Thoracic aorta (tissue), 2 donors: ENCODE data around the gene RHEX. TPM values are rescaled to one million over a fixed set of nuclear protein-coding genes. Genes with fewer than 3 reads are reported as not detected.

Experiments
- ATAC-seq: fragments of 150-250 bp; one replicate; pipeline ENCODE4 v1.8.0; 2017; ENCODE audit warnings: low read depth; ENCODE audit not compliant: insufficient number of reproducible peaks, low FRiP score
- DNase-seq: peaks from one replicate; pipeline ENCODE4 v3.0.0-alpha.2; 2020; ENCODE audit warnings: low spot score
- H3K27ac ChIP-seq, 2 donors: fragments of 200-600 bp; sonication (generic); 1 replicate in 1 of 2; 2 replicates in 1 of 2; pipeline ENCODE4 v1.5.1; 2016; ENCODE audit warnings: mild to moderate bottlenecking in 2 of 2, moderate library complexity in 2 of 2
- H3K27me3 ChIP-seq: fragments of 200-600 bp; sonication (generic); replicated peaks from 2 replicates; pipeline ENCODE4 v1.6.0; 2016; ENCODE audit warnings: mild to moderate bottlenecking; ENCODE audit not compliant: insufficient read depth
- H3K36me3 ChIP-seq: fragments of 200-600 bp; sonication (generic); one replicate; pipeline ENCODE4 v1.5.1; 2016
- H3K4me1 ChIP-seq, 2 donors: fragments of 200-600 bp; sonication (generic); 1 replicate in 1 of 2; 2 replicates in 1 of 2; pipeline versions ENCODE4 v1.5.1 to v1.6.0; 2016; ENCODE audit warnings: low read depth in 2 of 2, mild to moderate bottlenecking in 1 of 2; ENCODE audit not compliant: control insufficient read depth in 1 of 2
- H3K4me3 ChIP-seq: fragments of 200-600 bp; sonication (generic); 2 replicates; pipeline ENCODE4 v1.5.1; 2016; ENCODE audit warnings: mild to moderate bottlenecking
- H3K9me3 ChIP-seq: fragments of 200-600 bp; sonication (generic); 2 replicates; pipeline ENCODE4 v1.5.1; 2016
- total RNA-seq, 2 donors: library from RNA; depleted of rRNA; stranded (reverse); fragments of >200 nt; gene quantifications; one replicate each; pipeline versions ENCODE4 v1.1.0 to v1.2.3, GENCODE V29; 2016
- TF ChIP-seq, protein P1 (sequence below): fragments of 200-600 bp; sonication (generic); IDR thresholded peaks from one replicate; pipeline ENCODE4 v1.5.1; 2019; ENCODE audit warnings: antibody characterized with exemption

RHEX gene
- total RNA-seq, 2 donors from 2014 or later = 6.1 to 36.7 TPM

DNA sequence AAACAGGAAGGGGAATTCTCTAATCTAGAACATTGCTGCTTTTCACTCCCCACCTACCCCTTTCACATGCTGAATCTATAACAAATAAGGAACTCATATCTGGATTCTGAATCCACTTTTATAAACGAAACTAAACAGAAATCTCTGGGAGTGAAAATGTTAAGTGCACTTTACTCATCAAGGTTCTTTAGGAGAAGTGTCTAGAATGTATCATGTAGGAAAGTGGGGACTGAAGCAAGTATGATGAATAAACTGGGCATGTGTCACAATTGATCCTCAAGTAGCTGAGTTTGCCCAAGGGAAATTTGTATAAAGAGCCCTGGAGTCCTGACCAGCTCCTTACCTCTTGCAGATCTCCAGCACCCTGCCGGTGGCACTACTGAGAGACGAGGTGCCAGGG lies 44.4 kb downstream of the RHEX start:
- ATAC-seq (no peak), DNase-seq (no peak)
- Histone ChIP-seq H3K36me3 (no peaks in the 10 kb centered on the region), H3K27ac (no peak overlapping the region), H3K4me3 (no peak overlapping the region), H3K4me1 (no peaks in the 10 kb centered on the region), H3K27me3 (no peaks in the 10 kb centered on the region), H3K9me3 (no peaks in the 10 kb centered on the region)
- TF ChIP-seq, protein P1, sequence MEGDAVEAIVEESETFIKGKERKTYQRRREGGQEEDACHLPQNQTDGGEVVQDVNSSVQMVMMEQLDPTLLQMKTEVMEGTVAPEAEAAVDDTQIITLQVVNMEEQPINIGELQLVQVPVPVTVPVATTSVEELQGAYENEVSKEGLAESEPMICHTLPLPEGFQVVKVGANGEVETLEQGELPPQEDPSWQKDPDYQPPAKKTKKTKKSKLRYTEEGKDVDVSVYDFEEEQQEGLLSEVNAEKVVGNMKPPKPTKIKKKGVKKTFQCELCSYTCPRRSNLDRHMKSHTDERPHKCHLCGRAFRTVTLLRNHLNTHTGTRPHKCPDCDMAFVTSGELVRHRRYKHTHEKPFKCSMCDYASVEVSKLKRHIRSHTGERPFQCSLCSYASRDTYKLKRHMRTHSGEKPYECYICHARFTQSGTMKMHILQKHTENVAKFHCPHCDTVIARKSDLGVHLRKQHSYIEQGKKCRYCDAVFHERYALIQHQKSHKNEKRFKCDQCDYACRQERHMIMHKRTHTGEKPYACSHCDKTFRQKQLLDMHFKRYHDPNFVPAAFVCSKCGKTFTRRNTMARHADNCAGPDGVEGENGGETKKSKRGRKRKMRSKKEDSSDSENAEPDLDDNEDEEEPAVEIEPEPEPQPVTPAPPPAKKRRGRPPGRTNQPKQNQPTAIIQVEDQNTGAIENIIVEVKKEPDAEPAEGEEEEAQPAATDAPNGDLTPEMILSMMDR = no peak

DNA sequence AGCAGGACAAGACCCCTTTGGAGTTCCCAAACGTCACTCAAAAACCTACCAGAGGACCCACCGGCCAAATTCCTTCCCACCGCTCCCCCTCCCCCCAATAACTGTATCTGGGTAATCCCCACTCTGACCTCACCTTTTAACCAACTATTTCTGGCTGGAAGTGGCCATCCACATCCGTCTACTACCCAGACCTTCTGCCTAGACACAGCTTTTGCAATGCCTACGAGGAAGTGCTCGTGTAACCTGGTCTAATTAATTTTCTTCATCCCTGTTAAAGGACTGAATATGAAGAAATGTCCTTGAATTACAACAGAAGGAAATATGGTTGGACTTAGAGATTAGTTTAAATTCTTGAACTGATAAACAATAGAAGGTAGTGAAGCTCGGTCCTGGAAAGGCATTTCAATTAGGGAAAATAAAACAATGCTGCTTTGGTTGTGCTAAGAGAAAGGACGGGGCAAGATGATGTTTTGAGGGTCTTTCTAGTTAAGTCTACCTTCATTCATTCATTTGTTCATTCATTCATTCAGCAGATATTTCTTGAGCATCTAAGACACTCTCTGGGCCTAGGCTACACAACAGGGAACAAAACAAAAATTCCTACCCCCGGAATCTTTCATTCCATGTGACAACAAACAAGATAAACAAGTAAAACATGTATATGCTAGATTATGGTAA lies 45.4 kb downstream of the RHEX start:
- TF ChIP-seq, protein P1 = no peak
- Histone ChIP-seq H3K4me1 (no peaks in the 10 kb centered on the region), H3K9me3 (no peaks in the 10 kb centered on the region), H3K27ac (no peak overlapping the region), H3K36me3 (no peaks in the 10 kb centered on the region), H3K4me3 (no peak overlapping the region), H3K27me3 (no peaks in the 10 kb centered on the region)
- no peak for ATAC-seq
- DNase-seq = no peak

- Histone ChIP-seq H3K27me3 (no peaks in the 10 kb centered on the region), H3K9me3 (no peaks in the 10 kb centered on the region), H3K36me3 (no peaks in the 10 kb centered on the region), H3K27ac (no peak overlapping the region), H3K4me3 (no peak overlapping the region), H3K4me1 (no peaks in the 10 kb centered on the region)
- TF ChIP-seq, protein P1 = no peak
- ATAC-seq (no peak), DNase-seq (no peak)
These were observed 47.3 kb downstream of the RHEX start for GRCh38 chr1:206100226-206100815.

- no peak overlapping the region for H3K4me3 ChIP-seq
These were observed 48.5 kb downstream of the RHEX start for GRCh38 chr1:206101351-206102045.

More at GRCh38 chr1:206101351-206102045, 48.5 kb downstream of the RHEX start:
- no peak for ATAC-seq
- Histone ChIP-seq H3K27ac (no peak overlapping the region), H3K9me3 (no peaks in the 10 kb centered on the region), H3K4me1 (no peaks in the 10 kb centered on the region), H3K36me3 (no peaks in the 10 kb centered on the region), H3K27me3 (no peaks in the 10 kb centered on the region)
- TF ChIP-seq, protein P1 = no peak
- no peak for DNase-seq
